ENCODE data around the gene C5orf15.

DNA sequence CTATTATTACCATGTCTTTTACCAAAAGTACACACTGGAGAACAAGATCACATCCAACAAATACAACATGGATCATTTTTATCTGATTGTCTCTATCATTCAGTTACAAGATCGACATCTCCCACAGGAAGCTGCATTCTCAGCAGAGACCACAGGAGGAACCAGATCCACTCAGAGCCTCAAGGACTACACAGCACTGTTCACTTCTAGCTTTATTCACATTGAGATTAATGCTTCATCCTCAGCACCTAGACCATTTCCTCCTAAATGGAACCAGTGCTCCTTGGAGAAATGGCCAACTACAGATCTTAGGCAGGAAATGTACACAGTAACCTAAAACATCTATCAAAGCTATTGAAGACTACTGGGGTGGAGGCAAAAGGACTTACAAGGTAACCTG lies 13.3 kb upstream of the C5orf15 start:
- TF ChIP-seq, protein P1, sequence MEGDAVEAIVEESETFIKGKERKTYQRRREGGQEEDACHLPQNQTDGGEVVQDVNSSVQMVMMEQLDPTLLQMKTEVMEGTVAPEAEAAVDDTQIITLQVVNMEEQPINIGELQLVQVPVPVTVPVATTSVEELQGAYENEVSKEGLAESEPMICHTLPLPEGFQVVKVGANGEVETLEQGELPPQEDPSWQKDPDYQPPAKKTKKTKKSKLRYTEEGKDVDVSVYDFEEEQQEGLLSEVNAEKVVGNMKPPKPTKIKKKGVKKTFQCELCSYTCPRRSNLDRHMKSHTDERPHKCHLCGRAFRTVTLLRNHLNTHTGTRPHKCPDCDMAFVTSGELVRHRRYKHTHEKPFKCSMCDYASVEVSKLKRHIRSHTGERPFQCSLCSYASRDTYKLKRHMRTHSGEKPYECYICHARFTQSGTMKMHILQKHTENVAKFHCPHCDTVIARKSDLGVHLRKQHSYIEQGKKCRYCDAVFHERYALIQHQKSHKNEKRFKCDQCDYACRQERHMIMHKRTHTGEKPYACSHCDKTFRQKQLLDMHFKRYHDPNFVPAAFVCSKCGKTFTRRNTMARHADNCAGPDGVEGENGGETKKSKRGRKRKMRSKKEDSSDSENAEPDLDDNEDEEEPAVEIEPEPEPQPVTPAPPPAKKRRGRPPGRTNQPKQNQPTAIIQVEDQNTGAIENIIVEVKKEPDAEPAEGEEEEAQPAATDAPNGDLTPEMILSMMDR (IDR thresholded peaks at IDR 0.05; ENCODE audit: borderline replicate concordance, extremely low read depth, low read length, poor library complexity, severe bottlenecking): no peak
- no peak for TF ChIP-seq EZH2 (IDR thresholded peaks at IDR 0.05; ENCODE audit: borderline replicate concordance, low read depth, low read length, severe bottlenecking)
